Stimulated activated CD4-positive, alpha-beta T cell treated with anti-CD3 and anti-CD28 coated beads, Interleukin-12 subunit alpha, Interleukin-12 subunit beta, amount 100 ng/mL, for 4 hours (primary cell): ENCODE data around the gene KRTAP19-7.

ENCODE experiments used
- DNase-seq: peaks from one replicate; pipeline ENCODE4 v3.0.0-alpha.2; 2020

KRTAP19-7 gene

GRCh38 chr21:30561264-30561895 is at the start of gene KRTAP19-7:
Gene KRTAP19-7, minus strand, starts transcription at chr21:30561314. Its CDS starts 25 bp downstream, at chr21:30561289.
- no peak for DNase-seq

- DNase-seq, result no peak
These were observed 44.9 kb upstream of the KRTAP19-7 start for GRCh38 chr21:30605968-30606367.

- DNase-seq, result no peak
These were observed 39.7 kb upstream of the KRTAP19-7 start, which contains the start of gene KRTAP22-1 for GRCh38 chr21:30600787-30601186. Gene KRTAP22-1, plus strand, starts transcription at chr21:30601087.

GRCh38 chr21:30598802-30599201 is 37.7 kb upstream of the KRTAP19-7 start, which contains the start of gene KRTAP6-2:
Gene KRTAP6-2, minus strand, starts transcription at chr21:30598902. Its CDS starts 28 bp downstream, at chr21:30598874.
- no peak for DNase-seq

- no peak for DNase-seq
These were observed 31.0 kb upstream of the KRTAP19-7 start, which contains the start of gene KRTAP6-3 for GRCh38 chr21:30592140-30592539. Gene KRTAP6-3, plus strand, starts transcription at chr21:30592440. Its CDS starts 6 bp downstream, at chr21:30592446.

GRCh38 chr21:30590297-30590696 is 29.2 kb upstream of the KRTAP19-7 start, which contains the start of gene KRTAP22-2:
Gene KRTAP22-2, minus strand, starts transcription at chr21:30590397.
- DNase-seq, result no peak

GRCh38 chr21:30582870-30583269 is 21.8 kb upstream of the KRTAP19-7 start:
- DNase-seq, result no peak

- DNase-seq, result no peak
These were observed 19.0 kb upstream of the KRTAP19-7 start for GRCh38 chr21:30580132-30580531.

GRCh38 chr21:30579346-30579745 is 18.2 kb upstream of the KRTAP19-7 start:
- no peak for DNase-seq

GRCh38 chr21:30577766-30578165 is 16.7 kb upstream of the KRTAP19-7 start:
- DNase-seq, result no peak

- DNase-seq, result no peak
These were observed 6.5 kb upstream of the KRTAP19-7 start for GRCh38 chr21:30567617-30568016.

- no peak for DNase-seq
These were observed 2.5 kb upstream of the KRTAP19-7 start for GRCh38 chr21:30563630-30564029.

GRCh38 chr21:30563072-30563471 is 2.0 kb upstream of the KRTAP19-7 start:
- no peak for DNase-seq

GRCh38 chr21:30561957-30562356 is 843 bp upstream of the KRTAP19-7 start:
- no peak for DNase-seq

GRCh38 chr21:30555095-30555494 is 6.0 kb downstream of the KRTAP19-7 start:
- no peak for DNase-seq

- no peak for DNase-seq
These were observed 8.3 kb downstream of the KRTAP19-7 start for GRCh38 chr21:30552782-30553181.

- DNase-seq, result no peak
These were observed 19.4 kb downstream of the KRTAP19-7 start, which contains the start of gene KRTAP19-6 for GRCh38 chr21:30541764-30542163. Gene KRTAP19-6, minus strand, starts transcription at chr21:30541864. Its CDS starts 31 bp downstream, at chr21:30541833.

GRCh38 chr21:30518876-30519275 is 42.2 kb downstream of the KRTAP19-7 start:
- DNase-seq, result no peak

- no peak for DNase-seq
These were observed 45.4 kb downstream of the KRTAP19-7 start for GRCh38 chr21:30515681-30516080.
